ENCODE measurements around the gene LGI4.

DNA sequence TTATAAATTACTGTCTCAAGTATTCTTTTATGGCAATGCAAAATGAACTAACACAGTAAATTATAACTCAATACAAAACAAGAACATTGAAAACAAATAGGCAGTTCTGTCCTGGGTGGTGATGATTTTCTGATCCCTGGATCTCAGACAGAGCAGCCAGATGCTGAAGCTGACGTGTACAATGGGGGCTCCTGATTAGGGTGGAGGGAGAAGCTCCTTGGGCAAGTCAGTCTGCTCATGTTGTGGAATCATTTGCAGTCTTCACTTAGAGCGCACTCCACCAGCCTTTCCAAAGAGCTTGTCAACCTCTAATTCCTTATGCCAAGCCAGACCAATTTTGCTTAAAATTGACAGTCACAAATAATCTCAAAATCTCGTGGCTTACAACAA, 41.3 kb upstream of the LGI4 start:
- TF ChIP-seq, protein P1, sequence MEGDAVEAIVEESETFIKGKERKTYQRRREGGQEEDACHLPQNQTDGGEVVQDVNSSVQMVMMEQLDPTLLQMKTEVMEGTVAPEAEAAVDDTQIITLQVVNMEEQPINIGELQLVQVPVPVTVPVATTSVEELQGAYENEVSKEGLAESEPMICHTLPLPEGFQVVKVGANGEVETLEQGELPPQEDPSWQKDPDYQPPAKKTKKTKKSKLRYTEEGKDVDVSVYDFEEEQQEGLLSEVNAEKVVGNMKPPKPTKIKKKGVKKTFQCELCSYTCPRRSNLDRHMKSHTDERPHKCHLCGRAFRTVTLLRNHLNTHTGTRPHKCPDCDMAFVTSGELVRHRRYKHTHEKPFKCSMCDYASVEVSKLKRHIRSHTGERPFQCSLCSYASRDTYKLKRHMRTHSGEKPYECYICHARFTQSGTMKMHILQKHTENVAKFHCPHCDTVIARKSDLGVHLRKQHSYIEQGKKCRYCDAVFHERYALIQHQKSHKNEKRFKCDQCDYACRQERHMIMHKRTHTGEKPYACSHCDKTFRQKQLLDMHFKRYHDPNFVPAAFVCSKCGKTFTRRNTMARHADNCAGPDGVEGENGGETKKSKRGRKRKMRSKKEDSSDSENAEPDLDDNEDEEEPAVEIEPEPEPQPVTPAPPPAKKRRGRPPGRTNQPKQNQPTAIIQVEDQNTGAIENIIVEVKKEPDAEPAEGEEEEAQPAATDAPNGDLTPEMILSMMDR (conservative IDR thresholded peaks at IDR 0.05; ENCODE audit: low read depth in 2 of 2) = no peak
- TF ChIP-seq CREB1 (CRISPR knock-in tag; IDR thresholded peaks at IDR 0.05; ENCODE audit: low read depth) (no peak), REST (IDR thresholded peaks at IDR 0.05; ENCODE audit: unreplicated experiment) (no peak), EZH2phosphoT487 (IDR thresholded peaks at IDR 0.05; ENCODE audit: unreplicated experiment) (no peak), STAT1 (IDR thresholded peaks at IDR 0.05; ENCODE audit: unreplicated experiment) (no peak), POLR2AphosphoS5 (IDR thresholded peaks at IDR 0.05; ENCODE audit: low read depth) (no peak), EZH2 (IDR thresholded peaks at IDR 0.05; ENCODE audit: low read depth, unreplicated experiment) (no peak), JUNB (IDR thresholded peaks at IDR 0.05; ENCODE audit: unreplicated experiment) (no peak), ZNF114 (CRISPR knock-in tag; IDR thresholded peaks at IDR 0.05) (no peak), NANOG (IDR thresholded peaks at IDR 0.05; ENCODE audit: borderline replicate concordance) (no peak), ZNF331 (CRISPR knock-in tag; IDR thresholded peaks at IDR 0.05; ENCODE audit: low read depth) (no peak)
- TF ChIP-seq, protein P2, sequence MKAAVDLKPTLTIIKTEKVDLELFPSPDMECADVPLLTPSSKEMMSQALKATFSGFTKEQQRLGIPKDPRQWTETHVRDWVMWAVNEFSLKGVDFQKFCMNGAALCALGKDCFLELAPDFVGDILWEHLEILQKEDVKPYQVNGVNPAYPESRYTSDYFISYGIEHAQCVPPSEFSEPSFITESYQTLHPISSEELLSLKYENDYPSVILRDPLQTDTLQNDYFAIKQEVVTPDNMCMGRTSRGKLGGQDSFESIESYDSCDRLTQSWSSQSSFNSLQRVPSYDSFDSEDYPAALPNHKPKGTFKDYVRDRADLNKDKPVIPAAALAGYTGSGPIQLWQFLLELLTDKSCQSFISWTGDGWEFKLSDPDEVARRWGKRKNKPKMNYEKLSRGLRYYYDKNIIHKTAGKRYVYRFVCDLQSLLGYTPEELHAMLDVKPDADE (IDR thresholded peaks at IDR 0.05) = no peak

Measured in GM23338 (cell line).